Ecto neural progenitor cell (in vitro differentiated cells): ENCODE results near the gene TTC33.
"Not testable (repeated sequence)": the region's sequence is repeated elsewhere in the genome, so short reads cannot be mapped to it uniquely, and the experiment has no call there.

Source experiments
- DNase-seq: peaks from one replicate; pipeline ENCODE4 v3.0.0-alpha.2; 2018; ENCODE audit warnings: low spot score

The TTC33 gene

DNA sequence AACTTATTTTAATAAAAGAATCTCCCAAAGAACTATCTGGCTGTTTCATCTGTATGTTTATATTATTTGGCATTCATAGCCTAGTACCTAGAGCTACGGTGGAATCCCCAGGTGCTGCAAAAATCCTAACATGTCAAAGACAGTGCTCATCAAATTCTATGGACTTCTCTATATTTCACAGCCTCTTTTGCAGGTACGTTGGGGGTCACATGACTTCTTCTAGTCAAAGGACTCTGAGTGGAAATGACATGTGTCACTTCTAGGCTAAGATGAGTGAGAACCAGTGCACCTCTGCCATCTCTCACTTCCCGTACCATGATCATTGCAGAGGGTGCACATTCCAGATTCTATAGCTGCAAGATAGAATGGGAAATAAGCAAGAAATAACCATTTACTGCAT is 148.6 kb downstream of the TTC33 start:
- no peak for DNase-seq

DNA sequence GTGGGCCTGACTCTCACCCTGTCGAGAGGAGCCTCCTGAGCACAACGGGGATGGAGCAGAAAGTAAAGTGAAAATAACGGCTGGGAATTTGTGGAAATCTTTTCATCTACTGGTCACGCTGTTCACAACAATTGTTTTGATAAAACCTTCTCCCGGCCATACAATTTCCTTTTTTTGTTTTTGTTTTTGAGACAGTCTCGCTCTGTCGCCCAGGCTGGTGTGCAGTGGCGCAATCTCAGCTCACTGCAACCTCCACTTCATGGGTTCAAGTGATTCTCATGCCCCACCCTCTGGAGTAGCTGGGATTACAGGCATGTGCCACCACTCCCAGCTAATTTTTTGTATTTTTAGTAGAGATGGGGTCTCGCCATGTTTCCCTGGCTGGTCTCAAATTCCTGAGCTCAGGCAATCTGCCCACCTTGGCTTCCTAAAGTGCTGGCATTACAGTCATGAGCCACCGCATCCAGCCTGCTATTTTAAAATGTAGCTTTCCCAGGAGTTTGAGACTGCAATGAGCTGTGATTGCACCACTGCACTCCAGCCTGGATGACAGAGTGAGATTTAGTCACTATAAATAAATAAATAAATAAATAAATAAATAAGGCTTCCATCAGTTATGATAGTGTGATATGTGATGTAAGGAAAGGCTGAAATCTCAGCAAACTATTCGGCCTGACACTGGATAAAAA is 149.5 kb downstream of the TTC33 start:
- no peak for DNase-seq

DNA sequence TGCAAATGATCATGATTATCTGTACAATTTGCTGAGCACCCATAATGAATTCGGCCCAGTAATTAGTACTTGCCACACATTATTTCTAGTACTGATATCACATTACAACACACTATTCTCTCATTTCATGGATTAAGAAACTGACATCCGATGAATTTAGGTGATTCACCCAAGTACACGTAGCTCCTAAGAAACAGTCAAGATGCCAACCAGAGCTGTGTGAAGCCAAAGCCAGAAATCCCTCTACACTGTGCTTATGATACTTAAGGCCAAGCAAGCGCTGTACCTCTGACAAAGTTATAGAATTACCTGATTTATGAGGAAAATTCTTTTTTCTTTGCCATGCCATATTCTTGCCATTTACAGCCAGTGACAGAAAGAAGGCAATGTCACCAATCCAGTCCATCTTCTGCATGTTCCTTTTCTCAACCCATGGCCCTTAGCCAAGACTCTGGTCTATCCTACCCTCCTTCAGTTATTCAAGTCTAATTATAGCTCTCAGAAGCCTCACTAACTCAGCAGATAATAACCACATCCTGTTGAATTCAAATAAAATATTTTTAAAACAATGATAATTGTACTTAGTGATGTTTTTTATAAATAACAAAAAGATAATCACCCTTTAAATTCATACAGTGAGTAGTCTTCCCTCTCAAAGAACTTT is 150.3 kb downstream of the TTC33 start:
- DNase-seq: no peak

DNA sequence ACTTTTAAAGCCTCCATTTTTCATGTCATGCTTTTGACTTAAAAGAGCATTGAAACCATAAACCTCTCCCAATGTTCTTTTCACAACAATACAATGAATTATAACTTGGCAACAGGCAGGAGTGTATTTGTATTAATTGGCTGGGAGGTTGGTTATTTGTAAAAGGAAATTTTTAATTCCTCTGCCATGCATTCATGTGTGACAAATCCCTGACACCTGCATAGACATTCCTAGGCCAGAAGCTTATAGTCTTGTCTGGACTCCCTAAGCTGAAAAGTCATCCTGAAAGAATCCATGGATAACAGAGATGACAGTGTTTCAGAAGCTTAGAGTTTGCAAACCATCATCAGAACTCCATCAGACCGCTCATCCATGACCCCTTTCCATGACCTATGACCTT is 152.4 kb downstream of the TTC33 start:
- DNase-seq: no peak

DNA sequence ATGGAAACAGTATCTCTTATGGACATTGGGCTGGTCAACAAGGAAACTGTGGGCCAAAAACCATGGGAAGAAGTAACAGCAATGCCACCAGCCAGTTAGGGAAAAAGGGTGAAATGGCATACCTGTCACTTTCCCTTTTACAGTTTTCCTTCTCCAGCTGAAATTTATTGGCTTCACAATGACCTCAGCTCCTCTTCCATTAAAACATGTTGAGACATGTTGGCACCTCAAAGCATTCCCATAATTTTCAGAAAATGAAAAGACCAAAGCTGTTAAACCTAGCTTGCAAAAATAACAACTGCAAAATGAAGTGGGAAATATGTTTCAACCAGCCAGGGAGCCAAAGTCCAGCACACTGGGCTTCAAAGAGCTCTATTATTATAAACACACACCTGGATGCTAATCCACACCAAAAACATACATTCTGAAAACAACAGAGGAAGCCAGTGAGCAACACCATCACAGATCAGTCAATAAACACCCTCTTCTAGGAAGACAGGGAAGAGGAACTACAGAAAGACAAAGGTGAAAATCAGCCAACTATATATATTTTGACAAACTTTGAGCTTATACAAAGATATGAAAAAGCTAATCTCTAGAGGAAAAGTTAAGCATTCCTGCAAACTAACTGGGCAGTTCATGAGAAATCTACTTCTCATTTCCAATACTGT is 154.4 kb downstream of the TTC33 start:
- no peak for DNase-seq

DNA sequence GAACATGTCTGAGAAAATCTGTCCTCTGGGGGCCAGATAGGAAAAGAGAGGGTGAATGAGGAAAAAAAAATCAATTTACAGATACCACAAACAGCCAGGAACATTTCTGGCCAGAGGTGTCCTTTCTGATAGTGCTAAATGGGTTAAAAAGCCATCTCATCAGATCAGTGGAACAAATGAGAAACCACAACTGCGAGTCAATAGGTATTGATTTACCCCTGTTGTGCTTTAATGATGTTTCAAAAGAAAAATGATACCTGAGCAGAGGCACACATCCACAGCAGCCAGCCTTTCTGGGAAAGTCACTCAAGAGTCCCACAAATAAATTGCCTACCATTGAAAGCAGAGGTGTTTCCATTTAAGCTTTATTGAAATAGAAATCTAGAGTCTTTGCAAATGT is 155.4 kb downstream of the TTC33 start:
- no peak for DNase-seq

DNA sequence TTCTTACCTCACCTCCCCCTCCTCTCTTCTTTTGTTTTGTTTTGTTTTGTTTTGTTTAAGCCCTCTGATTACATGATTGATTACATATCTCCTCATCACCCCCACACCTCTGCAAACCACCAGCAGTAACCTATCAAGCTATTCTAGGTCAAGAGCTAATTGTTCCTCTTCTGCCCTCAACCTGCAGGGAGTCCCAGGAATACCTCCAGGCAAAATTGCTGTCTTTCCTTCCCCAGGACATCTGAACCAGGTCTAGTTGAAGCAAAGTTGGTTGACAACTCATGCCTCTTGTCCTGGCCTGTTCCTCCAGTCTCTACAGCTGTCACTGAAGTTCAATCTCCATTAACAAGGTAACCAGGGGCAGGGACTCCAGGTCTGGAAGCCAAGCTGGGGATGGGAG is 156.1 kb downstream of the TTC33 start:
- DNase-seq: no peak

DNA sequence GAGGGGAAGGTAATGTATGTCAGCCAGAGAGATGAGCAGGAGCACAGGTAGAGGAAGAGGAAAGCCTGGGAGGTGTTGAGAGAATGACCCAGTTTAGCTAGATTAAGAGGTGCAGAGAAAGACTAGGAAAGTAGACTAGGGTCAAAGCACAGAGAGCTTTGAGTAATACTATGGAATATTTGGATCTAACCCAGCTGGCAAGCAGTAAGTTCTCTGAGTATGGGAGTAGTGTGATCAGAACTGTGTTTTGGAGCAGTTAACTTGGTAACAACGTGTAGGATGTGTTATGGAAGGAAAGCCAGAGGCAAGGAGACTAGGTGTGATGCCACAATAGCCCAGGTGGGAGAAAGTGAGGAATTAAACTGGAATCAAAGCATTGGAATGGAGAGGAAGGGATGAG is 160.9 kb downstream of the TTC33 start:
- no peak for DNase-seq

DNA sequence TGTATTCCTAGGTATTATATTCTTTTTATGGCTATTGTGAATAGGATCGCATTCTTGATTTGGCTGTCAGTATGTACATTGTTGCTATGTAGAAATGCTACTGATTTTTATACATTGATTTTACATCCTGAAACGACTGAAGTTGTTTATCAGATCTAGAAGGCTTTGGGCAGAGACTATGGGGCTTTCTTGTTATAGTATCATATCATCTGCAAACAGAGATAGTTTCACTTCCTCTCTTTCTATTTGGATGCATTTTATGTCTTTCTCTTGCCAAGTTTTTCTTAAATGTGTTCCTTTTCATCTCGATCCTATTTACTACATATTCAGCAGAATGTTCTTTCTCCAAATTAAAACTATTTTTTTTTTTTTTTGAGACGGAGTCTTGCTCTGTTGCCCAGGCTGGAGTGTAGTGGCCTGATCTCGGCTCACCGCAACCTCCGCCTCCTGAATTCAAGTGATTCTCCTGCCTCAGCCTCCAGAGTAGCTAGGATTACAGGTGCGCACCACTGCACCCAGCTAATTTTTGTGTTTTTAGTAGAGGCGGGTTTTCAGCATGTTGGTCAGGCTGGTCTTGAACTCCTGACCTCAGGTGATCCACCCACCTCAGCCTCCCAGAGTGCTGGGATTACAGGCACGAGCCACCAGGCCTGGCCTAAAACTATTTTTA is 163.9 kb downstream of the TTC33 start:
- DNase-seq: not testable (repeated sequence)

DNA sequence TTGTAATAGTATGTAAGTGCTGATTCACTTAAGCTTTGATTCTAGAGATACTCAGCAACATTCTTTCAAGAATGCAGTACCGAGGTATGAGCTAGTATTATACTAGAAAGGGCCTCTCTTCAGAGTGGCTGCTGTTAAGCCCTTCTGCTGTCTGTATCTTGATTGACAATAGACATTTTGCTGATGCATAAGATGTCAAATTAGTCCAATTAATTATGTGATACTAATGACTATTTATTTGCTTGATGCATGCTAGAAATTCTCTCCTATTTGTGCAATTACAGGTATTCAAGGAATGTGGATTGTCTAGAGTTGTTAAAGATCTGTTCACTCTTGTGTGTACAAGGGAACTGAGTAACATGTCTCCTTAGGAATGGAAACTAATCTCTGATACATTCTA is 168.4 kb downstream of the TTC33 start:
- no peak for DNase-seq

DNA sequence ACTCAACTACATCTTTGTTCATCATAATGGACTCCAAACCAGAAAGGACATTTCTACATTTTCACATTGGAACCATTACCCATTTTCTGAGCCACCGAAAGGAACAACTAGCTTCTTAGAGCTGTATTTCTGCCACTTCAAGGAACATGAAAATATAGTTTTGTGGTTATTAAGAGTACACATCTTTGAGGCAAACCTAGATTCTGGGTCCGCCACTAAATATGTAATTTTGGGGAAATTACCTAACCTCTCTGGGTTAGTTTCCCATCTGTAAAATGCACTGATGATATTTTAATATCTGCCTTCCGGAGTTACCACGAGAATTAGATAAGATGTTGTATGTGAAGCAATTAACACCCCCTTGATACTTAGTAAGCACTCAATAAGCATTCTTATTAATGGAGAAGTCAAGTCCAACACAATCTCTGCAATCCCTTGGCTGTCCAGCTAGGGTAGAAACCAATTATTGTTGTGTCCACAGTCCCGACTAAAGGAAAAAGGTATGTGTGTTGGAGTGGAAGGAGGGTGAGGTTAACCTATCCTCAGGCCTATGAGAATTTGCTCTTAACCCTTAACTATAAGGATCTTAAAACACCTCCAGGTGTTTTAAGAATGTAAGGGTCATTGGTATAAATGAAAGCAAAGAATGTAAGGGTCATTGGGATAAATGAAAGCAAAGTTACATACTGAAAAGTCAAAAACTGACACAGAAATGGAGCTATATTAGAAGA is 170.1 kb downstream of the TTC33 start:
- no peak for DNase-seq

DNA sequence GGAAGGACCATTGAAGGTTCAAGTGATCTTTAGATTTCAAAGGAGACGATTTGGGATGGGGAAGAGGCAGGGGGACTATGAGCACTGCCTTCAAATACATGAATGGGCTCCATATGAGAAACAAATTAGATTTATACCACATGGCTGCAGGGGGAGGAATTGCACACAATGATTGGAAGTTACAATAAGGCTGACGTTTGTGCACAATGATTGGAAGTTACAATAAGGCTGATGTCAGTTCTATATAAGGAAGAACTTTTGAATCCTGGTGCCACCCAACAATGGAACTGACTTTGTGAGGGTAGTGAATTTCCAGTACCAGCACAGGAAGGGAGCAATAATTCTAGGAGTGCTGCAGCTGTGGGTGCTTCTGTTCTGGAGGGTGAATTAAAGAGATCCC is 171.7 kb downstream of the TTC33 start:
- DNase-seq: no peak

DNA sequence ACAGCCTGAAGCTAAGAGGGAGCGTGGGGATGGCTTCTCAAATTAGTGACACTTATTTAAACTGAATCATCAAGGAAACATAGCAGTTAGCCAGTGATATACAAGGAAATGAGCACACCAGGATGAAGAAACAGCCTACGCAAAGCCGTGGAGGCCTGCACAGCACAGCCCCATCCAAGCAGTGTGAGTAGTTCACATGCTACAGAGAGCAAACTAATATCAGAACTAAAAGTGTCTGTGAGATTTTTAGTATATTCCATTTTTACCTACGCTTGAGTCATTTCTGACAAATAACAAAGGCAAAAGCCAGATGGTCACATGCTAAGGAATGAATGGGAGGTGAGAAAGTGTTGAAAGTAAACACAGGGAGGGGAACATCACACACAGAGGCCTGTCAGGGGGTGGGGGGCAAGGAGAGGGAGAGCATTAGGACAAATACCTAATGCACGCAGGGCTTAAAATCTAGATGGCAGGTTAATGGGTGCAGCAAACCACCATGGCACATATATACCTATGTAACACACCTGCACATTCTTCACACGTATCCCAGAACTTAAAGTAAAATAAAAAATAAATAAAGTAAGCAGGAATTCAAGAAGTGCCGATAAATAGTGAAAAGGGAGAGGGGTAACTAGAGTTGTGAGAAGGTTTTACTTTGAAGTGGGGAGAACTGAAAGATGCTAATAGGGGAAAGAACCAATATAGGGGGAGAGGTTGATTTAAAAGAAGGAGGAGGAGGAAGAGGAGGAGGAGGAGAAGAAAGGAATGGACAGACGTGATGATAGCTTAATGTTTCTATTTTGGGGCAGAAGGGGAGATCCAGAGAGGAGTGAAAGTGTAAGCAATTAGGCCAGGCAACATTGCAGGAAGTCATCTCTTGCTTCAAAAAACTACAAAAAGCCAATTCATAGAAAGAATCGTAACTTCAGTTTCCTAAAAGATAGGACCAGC is 177.0 kb downstream of the TTC33 start:
- DNase-seq: no peak

DNA sequence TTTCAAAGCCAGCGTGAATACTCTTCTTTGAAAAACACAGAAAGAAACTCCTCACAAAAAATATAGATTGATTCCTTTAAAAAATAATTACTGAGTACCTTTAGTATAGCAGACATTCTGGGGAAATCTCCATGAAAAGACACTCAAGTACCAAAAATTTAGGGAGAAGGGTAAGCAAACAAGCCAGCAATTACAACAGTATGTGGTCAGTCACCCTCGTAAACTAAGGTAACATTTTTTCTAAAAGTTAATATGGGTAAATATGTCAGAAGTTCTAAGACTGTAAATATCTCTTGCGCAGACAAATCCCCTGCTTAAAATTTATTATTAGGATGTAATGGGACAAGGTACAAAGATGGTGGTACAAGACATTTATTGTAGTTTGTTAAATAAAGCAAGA is 178.0 kb downstream of the TTC33 start:
- no peak for DNase-seq

DNA sequence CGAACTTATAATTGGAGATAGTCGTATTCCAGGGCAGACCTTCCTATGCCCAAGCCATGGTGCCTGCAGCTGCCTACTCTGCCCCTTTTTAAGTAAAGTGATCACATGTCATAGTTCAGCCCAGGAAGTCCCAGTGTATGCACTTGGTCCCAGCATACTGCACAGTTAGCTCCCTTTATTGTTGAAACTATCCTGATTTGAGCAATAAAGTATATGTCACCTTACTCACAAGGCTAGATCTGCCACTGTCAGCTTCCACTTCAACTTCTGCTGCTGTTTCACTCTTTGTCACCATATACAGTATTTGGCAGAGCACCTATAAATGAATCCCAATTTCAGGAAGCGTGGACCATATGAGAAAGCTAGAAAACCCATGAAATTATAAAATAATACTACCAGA is 179.8 kb downstream of the TTC33 start:
- DNase-seq: no peak

DNA sequence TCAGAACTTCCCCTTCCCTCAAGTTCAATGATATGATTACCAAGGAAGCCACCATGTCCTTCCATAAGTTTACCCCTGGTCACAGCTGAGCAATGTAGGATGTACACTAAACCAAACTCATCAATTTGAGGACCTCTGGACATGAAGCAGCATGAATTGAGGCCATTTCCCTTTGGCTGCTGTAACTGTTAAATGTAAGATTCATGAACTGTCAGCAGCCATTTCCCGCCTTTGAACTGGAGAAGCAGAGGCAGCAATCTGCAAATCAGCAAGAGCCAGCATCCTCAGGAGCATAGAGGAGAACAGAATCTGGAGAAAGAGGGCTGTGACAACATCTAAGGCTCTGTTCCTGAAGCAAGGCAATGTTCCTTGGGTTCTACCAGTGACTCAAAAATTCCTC is 180.3 kb downstream of the TTC33 start:
- no peak for DNase-seq

DNA sequence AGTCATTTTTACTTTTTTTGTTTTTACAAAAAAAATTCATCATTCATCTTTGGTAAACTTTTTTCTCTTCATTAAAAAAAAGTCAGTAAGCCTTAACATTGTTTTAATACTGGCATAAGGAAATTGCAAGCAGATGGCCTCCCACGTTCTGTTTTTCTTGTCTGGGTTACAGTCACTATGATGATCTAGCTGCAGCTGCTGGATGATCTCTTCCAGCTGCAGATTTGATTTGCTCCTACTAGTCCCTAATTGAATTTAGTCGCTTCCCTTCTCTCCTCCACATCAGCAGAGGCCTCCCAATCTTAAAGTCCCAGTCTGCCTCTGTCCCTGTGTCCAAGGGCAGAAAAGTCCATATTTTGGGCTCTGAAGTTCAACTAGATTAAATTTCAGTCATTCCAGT is 182.8 kb downstream of the TTC33 start:
- DNase-seq: no peak

DNA sequence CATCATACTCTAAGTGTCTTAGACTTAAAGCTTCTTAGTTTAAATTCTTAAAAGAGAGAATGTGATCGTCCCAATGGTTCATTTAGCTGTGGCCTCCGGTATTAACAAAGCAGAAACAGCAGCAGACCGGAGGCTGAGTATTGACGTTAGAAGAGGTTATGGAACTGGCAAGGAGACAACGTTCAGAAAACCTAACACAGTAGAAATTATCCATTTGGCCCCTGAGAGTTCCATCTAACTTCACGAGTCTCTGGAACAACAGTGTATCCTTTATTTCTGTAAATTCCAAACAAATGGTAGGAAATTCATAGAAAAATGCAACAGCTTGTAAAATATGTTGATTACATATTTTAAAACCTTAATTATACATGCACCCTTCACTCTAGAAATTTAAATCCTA is 183.4 kb downstream of the TTC33 start:
- no peak for DNase-seq

DNA sequence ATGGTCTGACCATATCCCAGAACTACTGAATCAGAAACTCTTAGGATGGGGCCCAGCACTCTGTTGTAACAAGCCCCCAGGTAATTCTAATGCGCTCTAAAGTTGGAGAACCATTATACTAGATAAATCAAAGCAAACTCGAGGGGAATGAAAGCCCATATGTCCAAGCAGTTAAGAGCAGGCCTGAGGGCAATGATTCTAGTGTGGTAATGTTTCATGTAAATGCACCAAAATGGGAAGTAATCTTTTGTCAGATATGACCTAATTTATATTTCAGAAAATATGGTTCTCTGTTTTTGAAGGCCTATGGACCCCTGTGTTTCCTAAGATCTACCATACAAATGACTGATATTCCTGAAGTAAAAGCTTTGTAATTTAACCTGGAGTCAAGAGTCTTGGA is 184.0 kb downstream of the TTC33 start:
- DNase-seq: no peak

DNA sequence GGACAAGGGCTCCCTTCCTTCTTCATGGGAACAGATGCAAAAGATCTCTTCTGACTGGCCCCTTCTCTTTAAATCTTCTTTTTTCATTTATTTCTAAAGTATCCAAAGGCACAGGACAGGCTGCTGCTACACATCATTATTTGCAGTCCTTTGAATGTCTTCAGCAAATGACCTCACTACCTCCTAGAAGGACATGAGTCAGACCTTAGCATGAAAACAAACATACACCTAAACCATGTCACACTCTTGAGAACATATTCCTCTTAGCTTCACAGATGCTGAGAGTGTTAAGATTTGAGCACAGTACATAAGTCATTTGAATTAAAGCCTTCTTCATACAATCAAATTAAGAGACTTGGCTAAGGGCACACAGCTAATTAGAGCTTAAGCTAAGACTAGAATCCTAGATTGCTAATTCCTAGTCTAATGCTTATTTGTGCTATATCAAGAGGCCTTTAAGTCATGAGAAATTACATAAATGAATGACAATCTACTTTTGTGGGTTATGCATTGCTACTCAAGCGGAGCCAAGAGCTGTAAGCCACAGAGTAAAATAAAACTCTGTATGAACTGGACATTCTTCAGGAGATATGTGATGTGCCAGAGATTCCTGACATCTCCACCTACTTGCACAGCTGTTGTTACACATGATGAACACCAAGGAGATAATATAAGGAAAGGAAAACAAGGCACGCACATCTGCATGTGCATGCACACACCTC is 185.2 kb downstream of the TTC33 start:
- DNase-seq: no peak
